H1 (cell line): ENCODE measurements around the gene ENDOV. TPM values are rescaled to one million over a fixed set of nuclear protein-coding genes. Genes with fewer than 3 reads are reported as not detected.

Experiments
- CTCF ChIA-PET: fragments of 300-600 bp; sonication (Branson Sonifier 250); formaldehyde crosslinking; loops from one replicate; lab custom pipeline; 2021; ENCODE audit not compliant: partially characterized antibody; lab: Charles Lee
- POLR2A ChIA-PET: fragments of 300-600 bp; sonication (Branson Sonifier 250); formaldehyde crosslinking; loops from one replicate; lab custom pipeline; 2021; ENCODE audit warnings: inconsistent platforms; ENCODE audit not compliant: partially characterized antibody; lab: Charles Lee
- DNase-seq, 2 experiments: peaks; one replicate each; pipeline versions ENCODE4 v3.0.0 to v3.0.0-alpha.2; 2010 to 2022; ENCODE audit warnings: low spot score in 2 of 2, low read depth in 1 of 2, mixed read lengths in 1 of 2
- FAIRE-seq: peaks from 2 replicates; lab custom pipeline; 2011; peaks lifted over from hg19 to GRCh38; lab: Jason Lieb, UNC
- H2AFZ ChIP-seq: 2 replicates; pipeline ENCODE4 v1.8.1; 2012; ENCODE audit warnings: low read length, inconsistent platforms
- H2AK5ac ChIP-seq: 2 replicates; pipeline ENCODE4 v1.6.1; 2013; ENCODE audit warnings: low read depth, low read length
- H2BK120ac ChIP-seq: replicated peaks from 2 replicates; pipeline ENCODE3; 2013; ENCODE audit warnings: low read depth, low read length, inconsistent platforms
- H2BK12ac ChIP-seq: 2 replicates; pipeline ENCODE4 v1.6.1; 2013; ENCODE audit warnings: low read depth, low read length
- H2BK15ac ChIP-seq: 2 replicates; pipeline ENCODE4 v1.6.1; 2013; ENCODE audit warnings: low read length
- H2BK20ac ChIP-seq: 2 replicates; pipeline ENCODE4 v1.6.1; 2013; ENCODE audit warnings: low read length
- H2BK5ac ChIP-seq: 2 replicates; pipeline ENCODE4 v1.6.1; 2013; ENCODE audit warnings: low read depth, low read length
- H3K14ac ChIP-seq: 2 replicates; pipeline ENCODE4 v1.6.1; 2013; ENCODE audit warnings: inconsistent platforms; ENCODE audit not compliant: insufficient read length
- H3K18ac ChIP-seq: 2 replicates; pipeline ENCODE4 v1.6.1; 2013; ENCODE audit warnings: low read length; ENCODE audit errors: extremely low read depth
- H3K23ac ChIP-seq: 2 replicates; pipeline ENCODE4 v1.6.1; 2013; ENCODE audit warnings: inconsistent platforms; ENCODE audit not compliant: insufficient read length
- H3K23me2 ChIP-seq: 2 replicates; pipeline ENCODE4 v1.6.1; 2013; ENCODE audit warnings: low read depth, low read length
- H3K27ac ChIP-seq: 2 replicates; pipeline ENCODE4 v1.6.1; 2011; ENCODE audit warnings: low read depth, low read length, inconsistent platforms
- H3K27me3 ChIP-seq, 4 experiments: replicated peaks in 1 of 4; 1 replicate in 1 of 4; 2 replicates in 3 of 4; pipeline versions ENCODE4 v1.6.1 to v1.8.1; 2011 to 2013; ENCODE audit warnings: low read length in 3 of 4, mild to moderate bottlenecking in 3 of 4, inconsistent platforms in 2 of 4, mixed read lengths in 2 of 4, moderate library complexity in 1 of 4; ENCODE audit not compliant: control insufficient read depth in 3 of 4, insufficient read depth in 3 of 4; ENCODE audit errors: extremely low read depth in 1 of 4
- H3K36me3 ChIP-seq, 4 experiments: 2 replicates each; pipeline versions ENCODE4 v1.6.1 to v1.8.1; 2011 to 2013; ENCODE audit warnings: mild to moderate bottlenecking in 4 of 4, low read length in 3 of 4, moderate library complexity in 2 of 4, control low read depth in 1 of 4, inconsistent platforms in 1 of 4; ENCODE audit not compliant: insufficient read depth in 4 of 4, control insufficient read depth in 2 of 4
- H3K4ac ChIP-seq: replicated peaks from 2 replicates; pipeline ENCODE3; 2013; ENCODE audit warnings: low read length, low read depth, mixed read lengths, inconsistent platforms; ENCODE audit not compliant: insufficient read length
- H3K4me1 ChIP-seq, 4 experiments: replicated peaks in 1 of 4; 1 replicate in 1 of 4; 2 replicates in 3 of 4; pipeline versions ENCODE4 v1.6.1 to v1.8.1; 2011 to 2013; ENCODE audit warnings: low read length in 3 of 4, inconsistent platforms in 2 of 4, mixed read lengths in 1 of 4; ENCODE audit not compliant: insufficient read depth in 4 of 4, control insufficient read depth in 3 of 4
- H3K4me2 ChIP-seq, 2 experiments: 2 replicates each; pipeline versions ENCODE4 v1.6.1 to v1.8.1; 2011 to 2013; ENCODE audit warnings: low read depth in 2 of 2, low read length in 2 of 2, control low read depth in 1 of 2, inconsistent platforms in 1 of 2, mild to moderate bottlenecking in 1 of 2; ENCODE audit not compliant: insufficient read depth in 1 of 2
- H3K4me3 ChIP-seq, 4 experiments: fragments of 200-600, 300-600 bp in 1 of 4; sonication (generic), shearing (Covaris generic), sonication (Bioruptor Twin) in 1 of 4; 2 replicates each; pipeline versions ENCODE4 v1.5.1 to v1.8.1; 2011 to 2016; ENCODE audit warnings: low read length in 4 of 4, low read depth in 3 of 4, control low read depth in 2 of 4, inconsistent platforms in 2 of 4, mild to moderate bottlenecking in 2 of 4, mixed read lengths in 1 of 4, moderate library complexity in 1 of 4; ENCODE audit not compliant: insufficient read depth in 2 of 4; ENCODE audit errors: extremely low read depth in 1 of 4
- H3K56ac ChIP-seq: replicated peaks from 2 replicates; pipeline ENCODE3; 2013; ENCODE audit warnings: low read depth, mild to moderate bottlenecking, mixed read lengths, low read length, inconsistent platforms; ENCODE audit not compliant: insufficient read length
- H3K79me1 ChIP-seq: 2 replicates; pipeline ENCODE4 v1.6.1; 2013; ENCODE audit warnings: low read depth, low read length, control low read depth
- H3K79me2 ChIP-seq, 2 experiments: 2 replicates each; pipeline versions ENCODE4 v1.6.1 to v1.8.1; 2012 to 2013; ENCODE audit warnings: low read length in 2 of 2, mild to moderate bottlenecking in 2 of 2, inconsistent platforms in 1 of 2; ENCODE audit not compliant: insufficient read depth in 2 of 2, control insufficient read depth in 1 of 2
- H3K9ac ChIP-seq, 4 experiments: replicated peaks in 1 of 4; 1 replicate in 1 of 4; 2 replicates in 3 of 4; pipeline versions ENCODE4 v1.6.1 to v1.8.1; 2011 to 2013; ENCODE audit warnings: low read depth in 3 of 4, low read length in 3 of 4, control low read depth in 2 of 4, mild to moderate bottlenecking in 2 of 4, moderate library complexity in 2 of 4, inconsistent platforms in 1 of 4; ENCODE audit errors: extremely low read depth in 1 of 4
- H3K9me3 ChIP-seq, 2 experiments: 2 replicates each; pipeline versions ENCODE4 v1.6.1 to v1.8.1; 2012 to 2013; ENCODE audit warnings: mild to moderate bottlenecking in 2 of 2, moderate library complexity in 2 of 2, control low read depth in 1 of 2, inconsistent platforms in 1 of 2, low read depth in 1 of 2, low read length in 1 of 2, mixed read lengths in 1 of 2; ENCODE audit not compliant: insufficient read depth in 2 of 2
- H4K20me1 ChIP-seq, 2 experiments: replicated peaks in 1 of 2; 2 replicates each; pipeline versions ENCODE3 to v1.8.1; 2011 to 2013; ENCODE audit warnings: inconsistent platforms in 2 of 2, low read length in 2 of 2, mild to moderate bottlenecking in 1 of 2; ENCODE audit not compliant: insufficient read depth in 2 of 2, control insufficient read depth in 1 of 2
- H4K5ac ChIP-seq: 2 replicates; pipeline ENCODE4 v1.6.1; 2013; ENCODE audit warnings: low read length, low read depth, mixed read lengths, inconsistent platforms; ENCODE audit not compliant: insufficient read length
- H4K8ac ChIP-seq: 2 replicates; pipeline ENCODE4 v1.8.0; 2013; ENCODE audit warnings: mild to moderate bottlenecking, moderate library complexity, low read length, inconsistent platforms; ENCODE audit not compliant: insufficient read depth; ENCODE audit errors: extremely low read depth
- H4K91ac ChIP-seq: replicated peaks from 2 replicates; pipeline ENCODE3; 2013; ENCODE audit warnings: low read length, mixed read lengths, inconsistent platforms; ENCODE audit not compliant: insufficient read length
- CEBPB ChIP-seq: IDR thresholded peaks from 2 replicates; pipeline ENCODE4 v1.6.1; 2012; ENCODE audit warnings: low read depth, low read length
- SP4 ChIP-seq: IDR thresholded peaks from 2 replicates; pipeline ENCODE4 v1.6.1; 2012; ENCODE audit warnings: low read length, inconsistent platforms
- WGBS, 2 experiments: shearing (Covaris generic) in 1 of 2; methylation state at CpG; one replicate each; pipeline versions ENCODE4 v1.1.6 to v1.1.7; 2013 to 2015; ENCODE audit warnings: low lambda C conversion rate in 2 of 2, mixed read lengths in 2 of 2, inconsistent platforms in 1 of 2, low coverage in 1 of 2, missing lambda C conversion rate in 1 of 2; ENCODE audit not compliant: insufficient replicate concordance in 2 of 2, insufficient coverage in 1 of 2, insufficient read length in 1 of 2; ENCODE audit errors: extremely low coverage in 1 of 2, missing lambda C conversion rate in 1 of 2; 5-methylcytosine and 5-hydroxymethylcytosine counted together
- polyA plus RNA-seq, 7 experiments: library from polyadenylated mRNA; depleted of rRNA in 3 of 7; stranded (reverse) in 5 of 7; unstranded in 2 of 7; fragments of >200 nt in 5 of 7; fragments of 200-250 nt in 2 of 7; gene quantifications; 1 replicate in 5 of 7; 2 replicates in 1 of 7; 4 replicates in 1 of 7; pipeline versions ENCODE4 v1.2.1 to v1.2.3, GENCODE V29; 2011 to 2013; ENCODE audit warnings: missing spikeins in 2 of 7, mixed read lengths in 2 of 7
- total RNA-seq: library from RNA; stranded (reverse); fragmentation: NEBNext Ultra II Directional; extraction: Animal tissue kit (Norgen Biotek cat#: 25700); gene quantifications from 2 replicates; pipeline ENCODE4 v1.2.1, GENCODE V29; 2021

The ENDOV gene
- total and polyA plus RNA-seq, 2 of the 8 experiments (the other 6 are each of a cell fraction or from before 2014, with no cell fraction given) = 10.6 to 13.3 TPM

- Histone ChIP-seq H4K5ac (no peak overlapping the region), H3K4ac (no peak overlapping the region), H3K27me3 (no peaks in the 10 kb centered on the region), H4K8ac (no peak overlapping the region), H3K9ac (no peak overlapping the region), H2AFZ (no peak overlapping the region), H3K79me2 (no peaks in the 10 kb centered on the region), H3K23me2 (no peaks in the 10 kb centered on the region), H3K79me1 (no peaks in the 10 kb centered on the region), H3K56ac (no peak overlapping the region), H3K9me3 (no peaks in the 10 kb centered on the region), H2BK12ac (no peak overlapping the region), H3K4me2 (no peak overlapping the region), H3K4me1 (no peaks in the 10 kb centered on the region), H3K18ac (no peak overlapping the region), H3K14ac (no peak overlapping the region), H2BK15ac (no peak overlapping the region), H2BK5ac (no peak overlapping the region), H2BK120ac (no peak overlapping the region), H4K91ac (no peak overlapping the region), H3K4me3 (no peak overlapping the region), H3K23ac (no peak overlapping the region), H2BK20ac (no peak overlapping the region), H3K27ac (no peak overlapping the region; the same call in 1 of the 2 replicates), H2AK5ac (no peak overlapping the region), H3K36me3 (peaks cover 13 to 62% (median 41%) of the 10 kb centered on the region in 4 experiments), H4K20me1 (peaks cover 7 to 8% of the 10 kb centered on the region in 2 experiments)
- POLR2A ChIA-PET = no interaction called here
- CTCF ChIA-PET = interaction anchor here (1.5 kb wide), 1 partner anchor 58 kb away, joined by 3 read pairs; no protein-coding TSS in a partner anchor
- WGBS, 2 experiments = 90% methylated on average over 11 of the region's 11 CpGs; no CpG with 5 or more reads in 1 of the 2 experiments
- no peak for DNase-seq
- no peak for FAIRE-seq
- TF ChIP-seq SP4 (no peak), CEBPB (no peak)
Measured at GRCh38 chr17:80365983-80366382, 49.0 kb upstream of the ENDOV start.
